ENCODE data around the gene EVA1B.

GRCh38 chr1:36324353-36324703 is 883 bp upstream of the EVA1B start:
- no peak for TF ChIP-seq CTCF (IDR thresholded peaks at IDR 0.05; ENCODE audit: low read depth, low read length, poor library complexity, severe bottlenecking)
- no peak for TF ChIP-seq EZH2phosphoT487 (IDR thresholded peaks at IDR 0.05; ENCODE audit: borderline replicate concordance, low read length)
